HG03095 (cell line): ENCODE measurements around the gene REPS2.
"Not testable (repeated sequence)": the region's sequence is repeated elsewhere in the genome, so short reads cannot be mapped to it uniquely, and the experiment has no call there.

Experiments
- ATAC-seq: cut with Tn5 transposase; IDR thresholded peaks from one replicate; pipeline ENCODE4 v1.9.1; 2021; ENCODE audit warnings: moderate library complexity; ENCODE audit not compliant: unreplicated experiment

Gene REPS2

GRCh38 chrX:16962661-16963060 lies 16.2 kb downstream of the REPS2 start:
- not testable (repeated sequence) for ATAC-seq

DNA sequence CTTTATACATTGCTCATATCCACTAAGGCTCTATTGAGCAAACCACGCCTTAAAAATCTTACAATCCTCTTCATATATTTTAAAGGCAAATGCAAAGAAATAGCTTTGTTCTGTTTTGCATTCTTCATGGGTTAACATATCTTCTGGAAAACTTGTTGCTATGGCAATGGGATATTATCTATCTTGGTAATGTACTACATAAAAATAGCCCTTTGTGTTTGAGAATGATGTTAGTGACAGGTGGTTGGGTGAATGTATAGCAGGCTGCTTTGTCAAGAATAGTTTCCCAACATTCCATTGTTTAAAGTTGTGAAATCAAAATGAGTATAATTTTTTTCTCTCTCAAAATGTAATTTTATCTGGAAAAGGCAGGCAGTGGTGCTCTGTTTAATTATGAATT lies 16.8 kb downstream of the REPS2 start:
- no peak for ATAC-seq

GRCh38 chrX:16964976-16965375 lies 18.5 kb downstream of the REPS2 start:
- not testable (repeated sequence) for ATAC-seq

GRCh38 chrX:16966752-16967448 lies 20.4 kb downstream of the REPS2 start:
- ATAC-seq: no peak

GRCh38 chrX:16968753-16969152 lies 22.3 kb downstream of the REPS2 start:
- not testable (repeated sequence) for ATAC-seq

DNA sequence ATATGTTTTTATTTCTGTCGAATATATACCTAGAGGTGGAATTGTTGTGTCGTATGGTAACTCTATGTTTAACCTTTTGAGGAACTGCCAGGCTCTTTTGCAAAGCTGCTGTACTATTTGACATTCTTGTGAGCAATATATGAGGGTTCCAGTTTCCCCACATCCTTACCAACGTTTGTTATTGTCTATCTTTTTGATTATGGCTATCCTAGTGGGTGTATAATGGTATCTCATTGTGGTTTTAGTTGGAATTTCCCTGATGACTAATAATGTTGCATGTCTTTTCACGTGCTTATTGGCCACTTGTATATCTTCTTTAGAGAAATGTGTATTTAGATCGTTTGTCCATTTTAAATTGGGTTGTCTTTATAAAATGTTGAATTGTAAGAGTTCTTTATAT lies 24.5 kb downstream of the REPS2 start:
- ATAC-seq: no peak

DNA sequence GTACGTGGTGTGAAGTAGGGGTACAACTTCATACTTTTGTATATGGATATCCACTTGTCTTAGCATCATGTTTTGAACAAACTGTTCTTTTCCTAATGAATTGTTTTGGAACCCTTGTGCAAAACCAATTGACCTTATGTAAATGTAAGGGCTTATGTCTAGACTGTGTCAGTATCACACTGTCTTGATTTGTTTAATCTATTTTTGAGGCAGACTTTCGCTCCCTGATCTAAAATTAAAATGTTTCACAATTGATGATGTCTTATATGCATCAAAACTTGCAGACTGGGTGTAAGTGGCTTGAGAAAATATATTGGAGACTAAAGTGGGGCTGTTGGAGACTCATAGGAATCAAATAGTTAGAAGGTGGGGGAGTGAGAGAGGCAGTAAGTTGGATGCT lies 25.2 kb downstream of the REPS2 start:
- no peak for ATAC-seq

DNA sequence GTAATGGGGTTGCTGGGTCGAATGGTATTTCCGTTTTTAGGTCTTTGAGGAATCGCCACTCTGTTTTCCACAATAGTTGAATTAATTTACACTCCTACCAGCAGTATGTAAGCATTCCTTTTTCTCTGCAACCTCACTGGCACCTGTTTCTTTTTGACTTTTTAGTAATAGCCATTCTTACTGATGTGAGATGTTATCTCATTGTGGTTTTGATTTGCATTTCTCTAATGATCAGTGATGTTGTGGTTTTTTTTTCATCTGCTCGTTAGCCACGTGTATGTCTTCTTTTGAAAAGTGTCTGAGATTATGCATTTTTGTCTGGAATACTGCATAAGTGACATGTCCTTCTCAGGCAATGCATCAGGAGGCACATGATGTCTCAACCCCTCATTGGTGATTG lies 28.8 kb downstream of the REPS2 start:
- ATAC-seq: no peak

DNA sequence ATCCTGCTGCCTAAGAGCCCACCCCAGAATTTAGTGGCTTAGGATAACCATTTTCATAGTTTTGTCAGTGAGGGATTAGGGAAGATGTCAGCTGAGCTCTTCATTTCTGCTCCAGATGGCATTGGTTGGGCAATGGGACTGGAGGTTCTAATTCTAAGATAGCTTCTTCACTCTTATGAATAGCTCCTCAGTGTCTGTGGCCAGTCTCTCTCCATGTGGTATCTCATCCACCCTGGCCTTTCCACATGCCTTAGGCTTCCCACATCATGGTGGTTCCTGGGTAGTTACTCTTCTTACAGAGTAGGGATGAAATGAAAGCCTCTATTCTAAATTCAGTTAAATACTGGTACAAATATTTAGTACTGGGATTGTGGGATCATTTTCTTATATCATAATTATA lies 31.3 kb downstream of the REPS2 start:
- ATAC-seq: no peak

GRCh38 chrX:16978193-16978984 lies 31.9 kb downstream of the REPS2 start:
- ATAC-seq: no peak

DNA sequence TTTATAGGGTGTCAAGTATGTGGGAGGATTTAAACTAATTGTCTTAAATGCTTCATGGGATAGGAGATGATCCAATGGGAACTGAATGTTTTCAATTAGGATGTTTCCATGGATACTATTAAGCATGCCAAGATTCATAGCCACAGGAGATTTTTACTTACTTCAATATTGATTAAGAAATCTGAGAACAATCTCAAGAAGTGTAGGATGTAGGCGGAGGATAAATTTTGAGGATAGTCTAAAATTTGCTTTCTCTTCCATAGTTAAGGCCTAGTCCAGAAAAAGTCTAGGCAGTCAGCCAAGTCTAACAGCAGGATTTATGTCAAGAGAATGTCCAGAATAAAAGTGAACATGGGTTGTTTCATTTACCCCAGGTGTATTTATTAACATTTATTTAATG lies 32.8 kb downstream of the REPS2 start:
- no peak for ATAC-seq

GRCh38 chrX:16981209-16981608 lies 34.8 kb downstream of the REPS2 start:
- ATAC-seq: no peak

GRCh38 chrX:16981980-16982379 lies 35.5 kb downstream of the REPS2 start:
- no peak for ATAC-seq

DNA sequence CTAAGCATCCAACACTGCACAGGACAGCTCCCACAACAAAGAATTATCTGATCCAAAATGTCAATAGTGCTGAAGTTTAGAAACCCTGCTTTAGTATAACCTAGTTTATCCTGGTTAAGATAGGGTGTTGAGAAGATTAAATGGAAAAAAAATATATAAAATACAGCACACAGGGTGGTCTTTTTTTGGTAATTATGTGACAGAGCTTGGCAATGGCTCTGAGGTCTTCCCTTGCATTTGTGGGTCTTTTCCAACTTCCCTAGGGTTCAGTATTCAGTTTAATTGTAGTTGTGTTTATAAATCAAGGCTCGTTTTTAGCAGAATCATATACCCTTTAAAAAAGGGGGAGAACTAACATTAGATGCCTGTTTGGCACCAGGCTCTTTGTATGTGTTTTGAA lies 36.6 kb downstream of the REPS2 start:
- no peak for ATAC-seq

- no peak for ATAC-seq
These were observed 38.8 kb downstream of the REPS2 start for GRCh38 chrX:16985286-16985685.

GRCh38 chrX:16986169-16986568 lies 39.7 kb downstream of the REPS2 start:
- ATAC-seq: no peak

DNA sequence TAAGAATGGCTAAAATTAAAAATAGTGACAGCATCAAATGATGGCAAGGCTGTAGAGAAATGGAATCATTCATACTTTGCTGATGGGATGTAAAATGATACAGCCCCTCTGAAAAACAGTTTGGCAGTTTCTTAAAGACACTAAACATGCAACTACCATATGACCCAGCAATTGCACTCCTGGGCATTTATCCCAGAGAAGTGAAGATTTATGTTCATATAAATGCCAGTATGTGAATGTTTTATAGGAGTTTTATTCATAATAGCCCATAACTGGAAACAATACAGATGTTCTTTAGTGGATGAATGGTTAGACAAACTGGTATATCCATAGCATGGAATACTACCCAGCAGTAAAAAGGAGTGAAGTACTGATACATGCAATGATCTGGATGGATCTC lies 43.3 kb downstream of the REPS2 start:
- ATAC-seq: no peak

DNA sequence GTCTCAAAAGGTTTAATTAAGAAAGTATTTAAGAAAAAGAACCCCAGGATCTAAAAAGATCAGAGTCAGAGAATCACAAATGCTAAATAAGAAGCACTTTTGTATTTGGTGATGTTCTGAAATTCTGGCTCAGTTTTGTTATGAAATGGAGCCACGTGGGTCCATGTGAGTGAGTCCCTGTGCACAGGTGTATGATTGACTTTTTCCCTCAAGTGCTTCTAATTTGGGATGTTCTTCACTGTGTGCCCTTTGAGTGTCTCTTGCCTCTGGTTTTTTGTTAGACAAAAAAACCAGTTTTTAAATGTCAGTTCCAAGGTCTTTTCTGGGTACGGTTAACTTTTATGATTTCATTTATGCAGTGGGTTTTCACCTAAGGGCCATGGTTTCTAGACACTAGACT lies 44.4 kb downstream of the REPS2 start:
- no peak for ATAC-seq

DNA sequence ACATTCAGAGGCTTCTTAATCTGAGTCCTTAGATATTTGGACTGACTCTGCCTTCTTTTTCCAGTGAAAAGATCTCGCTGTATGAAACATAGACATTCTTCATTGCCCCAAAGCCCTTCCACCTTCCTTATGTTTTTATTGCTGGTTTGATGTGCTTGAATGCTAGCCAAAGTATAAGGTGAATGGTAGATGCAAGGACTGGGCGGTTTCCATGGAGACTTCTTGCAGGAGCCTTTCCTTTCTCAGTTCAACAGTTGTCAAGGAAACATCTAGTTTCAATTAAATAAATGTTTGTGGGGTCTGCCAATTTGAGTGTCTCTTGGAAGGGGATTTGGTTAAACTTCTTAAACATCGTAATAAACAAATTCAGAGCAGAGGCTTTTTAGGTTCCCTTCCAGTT lies 46.0 kb downstream of the REPS2 start:
- ATAC-seq: no peak

- ATAC-seq: no peak
These were observed 46.5 kb downstream of the REPS2 start for GRCh38 chrX:16992951-16993350.

DNA sequence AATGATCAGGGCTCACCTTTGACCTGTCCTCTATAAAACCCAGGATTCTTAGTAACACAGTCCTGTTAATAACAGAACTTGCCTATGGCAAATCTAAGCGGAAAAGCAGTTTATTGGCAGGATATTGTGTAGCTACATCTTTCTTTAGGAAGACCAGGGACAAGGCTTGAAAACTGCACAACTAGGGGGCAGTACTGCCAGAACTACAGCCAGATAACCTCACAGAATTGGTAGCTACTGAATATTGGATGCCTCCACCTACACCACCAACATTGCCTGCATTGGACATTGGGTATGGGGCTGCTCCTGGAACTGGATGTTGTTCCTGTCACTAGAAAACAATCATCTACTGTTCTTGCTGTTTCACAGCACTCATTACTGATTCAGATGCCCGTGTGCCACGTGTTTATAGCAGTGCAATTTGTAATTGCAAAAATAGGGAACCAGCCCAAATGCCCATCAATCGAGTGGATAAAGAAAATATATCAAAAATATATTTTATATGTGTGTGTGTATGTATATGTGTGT lies 47.4 kb downstream of the REPS2 start:
- ATAC-seq: no peak

DNA sequence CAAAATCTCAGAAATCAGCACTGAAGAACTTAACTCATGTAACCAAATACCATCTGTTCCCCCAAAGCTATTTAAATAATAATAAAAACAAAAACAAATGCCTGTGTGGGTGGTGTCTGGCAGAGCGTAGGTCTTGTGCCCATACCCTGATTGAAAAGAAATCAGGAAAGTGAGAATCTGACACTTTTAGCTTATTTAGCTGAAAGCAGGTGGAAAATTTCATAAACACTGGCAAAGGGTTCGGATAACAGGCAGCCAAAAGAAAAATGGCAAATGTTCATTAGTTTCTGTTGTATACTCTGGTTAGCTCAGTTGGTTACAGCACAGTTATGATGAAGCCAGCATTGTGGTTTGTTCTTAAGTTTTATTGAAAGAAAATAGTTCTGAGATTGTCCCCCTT lies 48.3 kb downstream of the REPS2 start:
- no peak for ATAC-seq
